Sigmoid colon (tissue), 7 donors: ENCODE results near the gene SP5. TPM values are rescaled to one million over a fixed set of nuclear protein-coding genes. Genes with fewer than 3 reads are reported as not detected.

Experiments
- DNase-seq: peaks from one replicate; pipeline ENCODE4 v3.0.0-alpha.2; 2019
- H3K27ac ChIP-seq, 4 donors: fragments of 200-600 bp; sonication (generic); one replicate each; pipeline ENCODE4 v1.5.1; 2016 to 2019; ENCODE audit warnings: mild to moderate bottlenecking in 1 of 4
- H3K27me3 ChIP-seq, 3 donors: fragments of 200-600 bp; sonication (generic); one replicate each; pipeline ENCODE4 v1.5.1; 2019; ENCODE audit warnings: mild to moderate bottlenecking in 1 of 3
- H3K36me3 ChIP-seq, 4 donors: fragments of 200-600 bp; sonication (generic); one replicate each; pipeline ENCODE4 v1.5.1; 2016 to 2019
- H3K4me1 ChIP-seq, 4 donors: fragments of 200-600 bp; sonication (generic); one replicate each; pipeline ENCODE4 v1.5.1; 2017 to 2019
- H3K4me3 ChIP-seq, 4 donors: fragments of 200-600 bp; sonication (generic); one replicate each; pipeline ENCODE4 v1.5.1; 2017 to 2019; ENCODE audit warnings: mild to moderate bottlenecking in 2 of 4, moderate library complexity in 1 of 4
- H3K9me3 ChIP-seq, 4 donors: fragments of 200-600 bp in 3 of 4; sonication (generic) in 3 of 4; one replicate each; pipeline versions ENCODE4 v1.5.1 to v1.6.1; 2013 to 2019
- EP300 ChIP-seq, 4 donors: sonication (generic); formaldehyde crosslinking; IDR thresholded peaks; one replicate each; pipeline ENCODE4 v1.6.1; 2017; ENCODE audit warnings: antibody characterized with exemption in 4 of 4
- POLR2A ChIP-seq, 2 donors: fragments of 450-650 bp; IDR thresholded peaks; one replicate each; pipeline ENCODE4 v1.6.1; 2016; ENCODE audit warnings: antibody characterized with exemption in 2 of 2, mild to moderate bottlenecking in 2 of 2, moderate library complexity in 2 of 2
- POLR2AphosphoS5 ChIP-seq, 4 donors: sonication (generic); formaldehyde crosslinking; IDR thresholded peaks; one replicate each; pipeline ENCODE4 v1.6.1; 2017; ENCODE audit warnings: antibody characterized with exemption in 4 of 4
- WGBS, 2 donors: extraction: QIAGEN DNeasy Blood & Tissue Kit; methylation state at CpG; one replicate each; pipeline ENCODE4 v1.1.7; 2013; 5-methylcytosine and 5-hydroxymethylcytosine counted together
- intact Hi-C: fragments of 100-400 bp; cut with DNase I; formaldehyde crosslinking; loops from one replicate; pipeline ENCODE4 v1.15.1; 2023
- polyA plus RNA-seq, 3 donors: library from polyadenylated mRNA; stranded (reverse); fragments of 200-250 nt; gene quantifications; one replicate each; pipeline ENCODE4 v1.2.3, GENCODE V29; 2013
- total RNA-seq, 4 donors: library from RNA; depleted of rRNA; stranded (reverse); fragments of >200 nt; gene quantifications; one replicate each; pipeline ENCODE4 v1.1.0, GENCODE V29; 2016
- TF ChIP-seq, protein P1 (sequence below), 4 experiments: fragments of 450-650 bp in 3 of 4; fragments of 200-600 bp in 1 of 4; IDR thresholded peaks; one replicate each; pipeline ENCODE4 v1.5.1; 2016 to 2019; ENCODE audit warnings: antibody characterized with exemption in 4 of 4, mild to moderate bottlenecking in 3 of 4, moderate library complexity in 2 of 4
- donor health status: healthy with polysubstance abuse.
- donor health status: Bipolar disorder and iron deficiency.
- donor health status: healthy.

The SP5 gene
- total and polyA plus RNA-seq, 7 donors: 0.69 to 4.6 (median 1.2) TPM

- no peaks in the 10 kb centered on the region for H3K9me3 ChIP-seq
- WGBS, 2 donors: 85 to 89% methylated on average over 4 of the region's 4 CpGs
- H3K27me3 ChIP-seq: no peaks in the 10 kb centered on the region
- DNase-seq: no peak
- H3K27ac ChIP-seq: no peak overlapping the region
- H3K4me1 ChIP-seq: no peaks in the 10 kb centered on the region
- no peak overlapping the region for H3K4me3 ChIP-seq
- H3K36me3 ChIP-seq: no peaks in the 10 kb centered on the region
- no peak for TF ChIP-seq EP300 (IDR thresholded peaks at IDR 0.05)
- TF ChIP-seq, protein P1, sequence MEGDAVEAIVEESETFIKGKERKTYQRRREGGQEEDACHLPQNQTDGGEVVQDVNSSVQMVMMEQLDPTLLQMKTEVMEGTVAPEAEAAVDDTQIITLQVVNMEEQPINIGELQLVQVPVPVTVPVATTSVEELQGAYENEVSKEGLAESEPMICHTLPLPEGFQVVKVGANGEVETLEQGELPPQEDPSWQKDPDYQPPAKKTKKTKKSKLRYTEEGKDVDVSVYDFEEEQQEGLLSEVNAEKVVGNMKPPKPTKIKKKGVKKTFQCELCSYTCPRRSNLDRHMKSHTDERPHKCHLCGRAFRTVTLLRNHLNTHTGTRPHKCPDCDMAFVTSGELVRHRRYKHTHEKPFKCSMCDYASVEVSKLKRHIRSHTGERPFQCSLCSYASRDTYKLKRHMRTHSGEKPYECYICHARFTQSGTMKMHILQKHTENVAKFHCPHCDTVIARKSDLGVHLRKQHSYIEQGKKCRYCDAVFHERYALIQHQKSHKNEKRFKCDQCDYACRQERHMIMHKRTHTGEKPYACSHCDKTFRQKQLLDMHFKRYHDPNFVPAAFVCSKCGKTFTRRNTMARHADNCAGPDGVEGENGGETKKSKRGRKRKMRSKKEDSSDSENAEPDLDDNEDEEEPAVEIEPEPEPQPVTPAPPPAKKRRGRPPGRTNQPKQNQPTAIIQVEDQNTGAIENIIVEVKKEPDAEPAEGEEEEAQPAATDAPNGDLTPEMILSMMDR (IDR thresholded peaks at IDR 0.05): no peak
- no peak for TF ChIP-seq POLR2A (IDR thresholded peaks at IDR 0.05)
- no peak for TF ChIP-seq POLR2AphosphoS5 (IDR thresholded peaks at IDR 0.05)
- intact Hi-C loops: no loop called here
Observed at GRCh38 chr2:170740660-170741059, 25.5 kb downstream of the SP5 start.

- intact Hi-C loops: no loop called here
- 93 to 96% methylated on average over 3 of the region's 3 CpGs for WGBS, 2 donors
- no peak for DNase-seq
Observed at GRCh38 chr2:170742000-170742399, 26.9 kb downstream of the SP5 start.

GRCh38 chr2:170742896-170743529, 27.9 kb downstream of the SP5 start:
- Histone ChIP-seq H3K4me1 (no peaks in the 10 kb centered on the region), H3K36me3 (no peaks in the 10 kb centered on the region), H3K27ac (no peak overlapping the region), H3K9me3 (no peaks in the 10 kb centered on the region), H3K27me3 (no peaks in the 10 kb centered on the region), H3K4me3 (no peak overlapping the region)
- WGBS, 2 donors: 86 to 88% methylated on average over 6 of the region's 6 CpGs
- no peak for DNase-seq
- intact Hi-C loops: no loop called here
- TF ChIP-seq POLR2AphosphoS5 (IDR thresholded peaks at IDR 0.05): no peak
- TF ChIP-seq, protein P1 (IDR thresholded peaks at IDR 0.05): no peak
- no peak for TF ChIP-seq EP300 (IDR thresholded peaks at IDR 0.05)
- TF ChIP-seq POLR2A (IDR thresholded peaks at IDR 0.05): no peak

More at GRCh38 chr2:170742000-170742399, 26.9 kb downstream of the SP5 start:
- H3K27me3 ChIP-seq: no peaks in the 10 kb centered on the region
- H3K27ac ChIP-seq: no peak overlapping the region
- no peaks in the 10 kb centered on the region for H3K36me3 ChIP-seq
- no peak for TF ChIP-seq EP300 (IDR thresholded peaks at IDR 0.05)
- TF ChIP-seq, protein P1 (IDR thresholded peaks at IDR 0.05): no peak
- no peak for TF ChIP-seq POLR2AphosphoS5 (IDR thresholded peaks at IDR 0.05)
- no peak for TF ChIP-seq POLR2A (IDR thresholded peaks at IDR 0.05)
- no peaks in the 10 kb centered on the region for H3K9me3 ChIP-seq
- H3K4me3 ChIP-seq: no peak overlapping the region
- H3K4me1 ChIP-seq: no peaks in the 10 kb centered on the region

- Histone ChIP-seq H3K36me3 (no peaks in the 10 kb centered on the region), H3K4me1 (no peaks in the 10 kb centered on the region), H3K4me3 (no peak overlapping the region), H3K9me3 (no peaks in the 10 kb centered on the region), H3K27ac (no peak overlapping the region), H3K27me3 (no peaks in the 10 kb centered on the region)
- intact Hi-C loops: no loop called here
- WGBS, 2 donors: 32 to 63% methylated on average over 8 of the region's 8 CpGs
- DNase-seq: no peak
- TF ChIP-seq POLR2AphosphoS5 (IDR thresholded peaks at IDR 0.05): no peak
- no peak for TF ChIP-seq POLR2A (IDR thresholded peaks at IDR 0.05)
- TF ChIP-seq, protein P1 (IDR thresholded peaks at IDR 0.05): no peak
- no peak for TF ChIP-seq EP300 (IDR thresholded peaks at IDR 0.05)
Observed at GRCh38 chr2:170743530-170744239, 28.5 kb downstream of the SP5 start.
